Endometrial microvascular endothelial cells (primary cell): ENCODE results near the gene ARL10. TPM values are rescaled to one million over a fixed set of nuclear protein-coding genes. Genes with fewer than 3 reads are reported as not detected.

Experiments used
- in situ Hi-C: cut with HindIII; loops from 2 replicates; pipeline ENCODE4 v1.10.0; 2017; ENCODE audit warnings: low sequenced_read_pairs, low pct_unique_long_range_greater_than_20kb; ENCODE audit errors: inconsistent ontology term
- total RNA-seq: library from RNA; depleted of rRNA; stranded (reverse); fragments of >200 nt; gene quantifications from one replicate; pipeline ENCODE4 v1.2.3, GENCODE V29; 2015; ENCODE audit errors: inconsistent ontology term

Gene ARL10
- total RNA-seq, 1 donor from 2014 or later: 6.3 TPM

DNA sequence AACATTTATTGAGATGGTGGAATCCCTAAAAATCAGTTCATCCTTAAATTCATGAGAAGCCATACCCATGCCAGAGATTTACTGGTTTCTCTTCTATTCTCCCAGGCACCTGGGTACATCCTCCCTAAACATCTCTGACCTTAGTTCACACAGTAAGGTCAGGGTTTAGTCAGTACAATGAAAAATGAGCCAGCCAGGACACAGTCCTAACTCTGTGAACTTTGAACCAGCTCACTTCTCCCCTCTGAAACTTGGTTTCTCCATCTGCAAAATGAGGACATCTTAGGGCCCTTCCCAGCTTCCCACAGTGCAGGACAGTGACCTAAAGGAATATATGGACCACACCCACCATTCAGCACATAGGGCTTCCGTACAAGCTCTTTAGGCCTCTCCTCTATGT, 21.2 kb downstream of the ARL10 start:
- in situ Hi-C loops: no loop called here

DNA sequence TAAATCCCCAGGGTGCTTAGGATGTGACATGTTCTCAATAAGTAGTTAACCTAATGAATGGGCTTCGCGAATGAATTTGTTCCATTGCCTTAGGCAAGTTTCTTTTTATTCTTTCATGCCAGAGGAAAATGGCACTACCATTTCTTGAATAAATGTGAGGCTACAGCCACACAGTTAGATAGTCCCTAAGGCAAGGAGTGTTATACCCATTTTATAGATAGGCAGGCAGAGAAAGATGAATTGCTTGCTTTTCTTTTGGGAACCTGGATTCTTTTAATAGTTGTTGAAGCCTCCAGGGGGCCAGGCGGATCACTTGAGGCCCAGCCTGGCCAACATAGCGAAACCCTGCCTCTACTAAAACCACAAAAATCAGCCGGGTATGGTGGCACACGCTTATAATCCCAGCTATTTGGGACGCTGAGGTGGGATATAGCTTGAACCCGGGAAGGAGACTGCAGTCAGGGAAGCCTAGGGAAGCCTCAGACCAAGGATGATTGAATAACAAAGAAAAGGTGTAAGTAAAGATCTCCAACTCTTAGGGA, 22.2 kb downstream of the ARL10 start:
- in situ Hi-C loops: no loop called here

DNA sequence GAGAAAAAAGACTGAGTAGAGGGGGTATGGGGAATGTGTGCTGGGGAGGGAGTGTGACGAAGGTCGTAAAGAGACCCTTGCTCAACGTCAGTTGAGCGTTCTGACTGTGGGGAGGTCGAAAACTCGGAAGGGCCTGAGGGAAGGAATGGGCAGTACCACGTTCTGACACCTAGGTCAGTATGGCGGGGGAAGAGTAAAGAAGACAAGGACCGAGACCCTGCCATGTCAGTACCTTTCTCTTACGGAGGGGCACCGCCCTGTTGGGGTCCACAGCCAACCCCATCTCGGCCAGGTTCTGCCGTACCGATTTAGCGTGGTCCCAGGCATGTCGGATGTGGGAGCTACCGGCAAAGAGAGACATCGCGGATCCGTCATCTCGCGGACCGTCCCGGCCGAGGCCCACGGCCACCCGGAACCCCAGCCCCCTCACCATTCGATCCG, 22.7 kb downstream of the ARL10 start:
- in situ Hi-C loops: no loop called here

DNA sequence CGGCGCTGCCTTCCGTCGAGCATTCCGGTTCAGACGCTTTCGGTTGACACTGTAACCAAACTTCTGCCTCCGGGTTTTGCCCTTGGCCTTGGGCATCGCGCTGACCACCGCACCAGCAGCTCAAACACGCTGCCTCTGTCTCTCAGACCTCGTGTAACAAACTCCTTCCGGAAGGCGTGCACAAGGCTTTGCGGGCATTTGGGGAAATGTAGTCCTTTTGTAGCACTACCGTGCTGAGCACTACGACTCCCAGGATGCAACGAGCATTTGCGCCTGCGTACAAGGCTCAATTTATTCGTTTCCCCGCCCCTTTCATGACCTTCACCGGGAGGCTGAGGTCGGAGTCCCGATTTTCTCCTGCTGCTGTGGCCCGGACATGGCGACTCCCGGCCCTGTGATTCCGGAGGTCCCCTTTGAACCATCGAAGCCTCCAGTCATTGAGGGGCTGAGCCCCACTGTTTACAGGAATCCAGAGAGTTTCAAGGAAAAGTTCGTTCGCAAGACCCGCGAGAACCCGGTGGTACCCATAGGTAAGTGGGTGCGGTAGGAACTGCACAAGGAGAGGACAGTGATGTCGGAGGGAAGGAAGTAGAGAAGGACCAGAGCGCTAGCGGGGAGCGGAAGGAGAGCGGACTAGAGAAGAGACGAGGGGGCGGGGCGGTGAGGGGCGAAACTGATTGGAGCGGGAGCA, 23.3 kb downstream of the ARL10 start, which contains the start of the genes HIGD2A and NOP16:
TSS of gene HIGD2A (plus strand) at position 308 of the 691 bp plus-strand sequence. CDS start at position 377, 69 bp downstream.
TSS of gene NOP16 (minus strand) at position 155 of the 691 bp plus-strand sequence. CDS start at position 96, 59 bp downstream.
- in situ Hi-C loops: no loop called here

DNA sequence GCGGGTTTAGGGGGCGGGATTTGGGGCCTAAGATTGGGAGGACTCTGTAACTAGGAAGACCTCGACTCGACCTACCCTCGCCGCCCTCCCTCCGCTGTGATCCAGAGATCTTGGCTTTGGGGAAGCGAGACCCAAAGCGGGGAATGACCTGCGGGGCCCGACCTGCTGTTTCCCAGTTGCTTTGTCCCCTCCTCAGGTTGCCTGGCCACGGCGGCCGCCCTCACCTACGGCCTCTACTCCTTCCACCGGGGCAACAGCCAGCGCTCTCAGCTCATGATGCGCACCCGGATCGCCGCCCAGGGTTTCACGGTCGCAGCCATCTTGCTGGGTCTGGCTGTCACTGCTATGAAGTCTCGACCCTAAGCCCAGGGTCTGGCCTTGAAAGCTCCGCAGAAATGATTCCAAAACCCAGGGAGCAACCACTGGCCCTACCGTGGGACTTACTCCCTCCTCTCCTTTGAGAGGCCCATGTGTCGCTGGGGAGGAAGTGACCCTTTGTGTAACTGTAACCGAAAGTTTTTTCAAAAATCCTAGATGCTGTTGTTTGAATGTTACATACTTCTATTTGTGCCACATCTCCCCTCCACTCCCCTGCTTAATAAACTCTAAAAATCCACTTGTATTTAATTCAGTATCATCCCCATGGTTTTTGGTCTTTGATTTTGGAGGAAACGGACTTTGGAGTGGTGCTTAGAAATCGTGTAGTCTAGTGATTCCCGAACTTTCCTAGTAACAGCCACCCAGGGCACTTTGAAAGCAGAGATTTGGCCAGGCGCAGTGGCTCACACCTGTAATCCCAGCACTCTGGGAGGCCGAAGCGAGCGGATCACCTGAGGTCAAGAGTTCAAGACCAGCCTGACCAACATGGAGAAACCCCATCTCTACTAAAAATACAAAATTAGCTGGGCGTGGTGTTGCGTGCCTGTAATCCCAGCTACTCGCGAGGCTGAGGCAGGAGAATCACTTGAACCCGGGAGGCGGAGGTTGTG, 24.1 kb downstream of the ARL10 start:
- in situ Hi-C loops: no loop called here

DNA sequence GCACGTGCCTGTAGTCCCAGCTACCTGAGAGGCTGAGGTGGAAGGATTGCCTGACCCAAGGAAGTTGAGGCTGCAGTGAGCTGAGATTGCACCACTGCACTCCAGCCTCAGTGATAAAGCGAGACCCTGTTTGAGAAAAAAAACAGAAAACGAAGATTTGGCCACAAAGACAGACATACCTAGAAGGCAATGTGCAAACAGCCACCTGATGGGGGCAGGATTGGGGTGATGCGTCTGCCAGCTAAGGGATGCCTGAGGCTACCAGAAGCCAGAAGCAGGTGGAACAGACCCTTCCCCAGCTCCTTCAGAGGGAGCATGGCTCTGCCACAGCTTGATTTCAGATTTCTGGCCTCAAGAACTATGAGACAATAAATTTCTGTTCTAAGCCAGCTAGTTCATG, 26.2 kb downstream of the ARL10 start:
- in situ Hi-C loops: no loop called here

DNA sequence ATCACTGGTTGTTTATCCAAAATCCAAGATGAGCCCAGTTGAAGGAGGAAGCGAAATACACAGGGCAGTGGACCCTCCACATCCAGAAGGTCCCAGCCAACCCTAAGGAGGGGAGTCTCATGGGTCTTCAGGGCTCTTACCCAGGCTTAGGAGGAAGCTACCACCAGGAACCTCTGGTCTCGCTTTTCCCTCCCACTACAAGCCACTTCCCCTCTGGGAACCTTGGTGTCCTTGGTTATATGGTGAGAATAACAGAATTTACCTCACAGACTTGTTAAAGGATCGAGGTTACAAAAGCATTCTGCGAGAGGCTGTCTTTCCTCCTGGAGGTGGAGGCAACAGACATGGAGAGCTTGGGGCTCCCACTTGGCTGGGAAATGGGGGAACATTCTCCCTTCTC, 26.7 kb downstream of the ARL10 start:
- in situ Hi-C loops: no loop called here

DNA sequence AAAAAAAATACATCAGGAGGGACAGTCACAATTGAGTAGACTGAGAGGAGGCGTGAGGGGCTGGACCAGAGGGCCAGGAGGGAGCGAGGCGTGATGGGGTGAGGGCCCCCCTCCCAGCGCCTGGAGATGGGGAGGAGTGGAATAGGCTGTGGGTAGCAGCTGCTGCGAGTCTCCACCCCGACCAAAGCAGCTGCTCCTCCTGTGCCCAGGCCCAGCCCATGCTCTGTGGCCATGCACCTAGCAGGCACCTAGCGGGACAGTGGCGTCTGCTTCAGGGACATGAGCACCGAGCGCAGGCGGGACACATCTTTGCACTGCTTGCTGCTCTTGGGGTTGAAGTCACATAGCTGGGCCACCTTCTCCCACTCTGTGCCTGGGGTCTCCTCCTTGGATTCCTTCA, 27.2 kb downstream of the ARL10 start:
- in situ Hi-C loops: no loop called here

DNA sequence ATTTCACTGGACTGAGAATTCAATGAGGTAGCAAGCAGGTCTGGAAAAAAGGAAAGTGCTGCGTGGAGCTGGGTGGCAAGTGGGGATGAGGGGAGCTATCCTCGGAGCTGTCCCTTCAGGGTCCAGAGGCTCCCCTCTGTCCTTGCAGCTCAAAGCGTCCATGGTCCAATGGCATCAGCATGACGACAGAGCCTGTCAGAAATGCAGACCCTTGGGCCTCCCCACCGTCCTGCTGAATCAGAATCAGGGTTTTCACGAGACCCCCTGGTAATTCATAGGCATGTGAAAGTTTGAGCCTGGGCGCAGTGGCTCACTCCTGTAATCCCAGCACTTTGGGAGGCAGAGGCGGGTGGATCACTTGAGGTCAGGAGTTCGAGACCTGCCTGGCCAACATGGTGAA, 28.8 kb downstream of the ARL10 start:
- in situ Hi-C loops: no loop called here

DNA sequence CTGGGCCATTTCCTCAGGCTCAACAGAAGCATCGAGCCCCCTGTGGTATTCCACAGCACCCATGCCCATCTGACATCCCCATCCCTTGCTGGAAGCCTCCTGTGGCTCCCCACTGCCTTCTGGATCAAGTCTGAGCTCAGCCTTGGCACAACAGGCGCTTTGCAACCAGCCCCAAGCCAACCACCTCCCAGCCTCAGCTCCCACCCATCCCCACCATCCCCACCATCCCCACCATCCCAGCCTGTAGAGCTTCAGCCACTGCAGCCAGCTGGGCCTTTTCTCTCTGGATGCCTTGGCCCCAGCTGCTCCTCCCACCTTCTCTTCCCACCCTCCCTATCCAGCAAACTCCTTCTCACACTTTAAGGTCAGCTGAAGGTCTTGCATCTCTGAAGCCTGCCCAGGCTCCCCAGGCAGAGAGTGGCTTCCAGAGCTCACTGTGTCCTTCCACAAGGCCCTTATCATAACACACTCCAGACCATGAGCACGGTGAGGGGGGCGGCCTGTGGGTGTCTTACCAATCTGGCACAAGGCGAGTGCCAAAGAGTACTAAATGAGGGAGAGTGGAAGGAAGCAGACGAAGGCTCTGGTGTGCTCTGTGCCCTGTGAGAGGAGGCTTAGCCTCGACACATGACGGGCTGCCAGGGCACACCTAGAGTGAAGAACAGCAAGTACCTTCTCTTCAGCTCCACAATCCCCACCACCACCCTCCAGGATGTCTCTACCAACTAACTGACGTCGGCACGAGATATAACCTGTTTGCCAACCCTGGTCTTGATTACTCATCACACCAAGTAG, 29.8 kb downstream of the ARL10 start:
- in situ Hi-C loops: no loop called here

DNA sequence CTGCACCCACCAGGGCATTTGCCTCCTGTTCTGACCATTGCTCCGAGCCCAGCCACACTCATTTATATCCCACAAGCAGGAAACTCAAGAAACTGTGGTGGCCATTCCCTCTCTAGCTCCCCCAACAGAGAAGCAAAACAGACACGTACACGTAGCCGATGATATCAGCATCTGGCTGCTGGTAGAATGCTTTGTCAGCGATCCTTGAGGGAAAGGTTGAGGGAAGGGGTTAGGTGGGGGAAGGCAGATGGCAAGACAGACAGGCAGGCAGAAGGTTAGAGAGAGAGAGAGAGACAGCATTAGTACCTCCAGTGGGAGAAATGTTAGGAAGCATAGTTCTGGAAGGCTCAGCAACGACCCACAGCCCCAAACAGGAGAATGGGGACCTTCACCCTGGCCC, 31.0 kb downstream of the ARL10 start:
- in situ Hi-C loops: no loop called here

DNA sequence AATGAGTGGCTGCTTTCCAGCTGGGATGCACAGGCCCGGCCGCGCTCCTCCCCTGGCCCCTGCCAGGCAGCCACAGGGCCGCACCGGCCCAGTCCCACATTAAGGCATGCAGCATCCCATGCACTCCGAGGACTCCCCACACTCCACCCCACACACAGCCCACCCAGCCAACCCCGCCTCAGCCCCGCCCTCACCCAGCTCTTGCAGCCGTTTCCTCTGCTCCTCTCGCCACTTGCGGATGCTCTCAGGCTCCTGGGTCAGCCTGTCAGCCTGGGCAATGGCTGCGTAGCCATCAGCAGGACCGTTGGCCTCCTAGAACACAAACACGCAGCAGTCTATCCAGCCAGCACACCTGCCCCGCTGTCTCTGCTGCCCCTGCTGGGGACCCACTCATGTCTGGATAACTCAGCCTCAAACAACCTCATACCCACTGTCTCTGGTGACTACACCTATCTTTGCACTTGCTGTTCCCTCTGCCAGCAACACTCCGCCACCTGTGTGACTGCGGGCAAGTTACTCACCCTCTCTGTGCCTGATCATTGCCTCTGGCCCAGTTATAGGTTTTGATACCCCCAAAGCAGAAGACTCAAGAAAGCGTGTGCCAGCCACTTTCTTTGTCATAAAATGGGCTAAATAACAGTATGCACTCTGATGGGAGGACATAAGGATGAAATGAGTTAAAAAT, 32.6 kb downstream of the ARL10 start:
- in situ Hi-C loops: no loop called here

DNA sequence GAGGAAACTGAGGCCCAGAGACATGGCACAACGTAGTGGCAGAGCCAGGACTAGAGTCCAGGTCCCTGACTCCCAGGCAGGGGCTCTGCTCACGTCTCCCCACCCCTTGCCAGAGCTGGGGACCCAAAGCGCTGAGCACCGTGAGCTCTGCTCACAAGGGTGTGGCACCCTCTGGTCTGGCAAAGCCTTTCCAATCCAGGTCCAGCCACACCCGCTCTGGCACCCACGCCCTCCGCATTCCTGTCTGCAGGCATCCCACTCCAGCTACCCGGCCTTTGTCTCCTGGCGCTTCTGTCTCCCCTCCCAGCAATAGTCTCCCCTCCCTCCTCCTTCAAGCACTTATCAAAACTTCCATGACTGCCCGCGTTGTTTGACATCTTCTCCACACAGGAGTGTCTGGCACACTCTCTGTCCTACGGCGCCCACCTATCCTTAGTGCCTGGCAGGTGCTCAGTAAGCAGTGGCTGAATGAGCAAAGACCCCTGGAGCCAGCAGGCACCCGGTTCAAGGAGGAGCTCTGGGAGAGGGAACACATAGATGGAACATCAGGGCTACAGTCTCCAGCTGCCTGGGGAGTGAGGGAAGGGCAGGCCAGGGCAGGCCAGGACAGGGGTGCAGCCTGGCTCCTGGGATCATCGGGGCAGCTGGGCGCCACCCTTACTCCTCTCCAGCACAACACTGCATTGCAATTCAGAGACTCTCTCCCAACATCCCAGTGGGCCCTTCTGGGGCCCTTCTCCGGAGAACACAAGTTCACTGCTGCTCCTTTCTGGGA, 35.3 kb downstream of the ARL10 start:
- in situ Hi-C loops: no loop called here

DNA sequence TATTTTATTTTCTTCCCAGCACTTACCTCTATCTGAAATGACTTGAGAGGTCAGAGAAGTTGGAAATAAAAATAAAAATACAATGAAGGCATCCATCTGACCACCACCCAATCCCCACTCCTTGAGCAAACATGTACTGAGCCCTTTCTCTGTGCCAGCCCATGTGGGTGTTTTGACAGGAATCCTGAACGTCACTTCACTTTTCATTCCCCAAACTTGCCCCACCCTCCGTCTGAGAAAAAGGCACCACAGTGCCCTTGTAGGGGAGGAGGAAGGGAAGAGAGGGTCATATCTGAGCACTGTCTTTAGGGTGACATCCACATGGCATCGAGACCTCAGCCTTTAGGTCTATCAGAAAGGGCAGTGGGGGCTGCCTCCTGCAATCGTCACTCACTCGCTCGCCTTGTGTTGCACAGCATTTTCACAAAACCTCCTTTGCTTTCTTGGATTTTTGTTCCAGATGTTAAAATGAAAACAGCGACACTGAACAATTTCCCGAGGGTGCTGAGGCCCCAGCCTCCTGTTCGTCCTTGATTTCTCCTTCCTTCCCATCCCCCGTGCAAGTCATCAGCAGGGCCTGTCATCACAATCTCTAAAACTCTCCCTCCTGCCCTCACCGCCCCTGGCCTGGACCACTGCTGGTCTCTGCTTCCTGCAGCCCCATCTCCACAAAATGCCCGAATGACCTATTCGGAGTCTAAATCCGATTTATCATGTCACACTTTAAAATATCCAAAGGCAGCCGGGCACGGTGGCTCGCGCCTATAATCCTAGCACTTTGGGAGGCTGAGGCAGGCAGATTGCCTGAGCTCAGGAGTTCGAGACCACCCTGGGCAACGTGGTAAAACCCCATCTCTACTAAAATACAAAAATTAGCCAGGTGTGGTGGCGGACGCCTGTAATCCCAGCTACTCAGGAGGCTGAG, 36.3 kb downstream of the ARL10 start:
- in situ Hi-C loops: no loop called here

DNA sequence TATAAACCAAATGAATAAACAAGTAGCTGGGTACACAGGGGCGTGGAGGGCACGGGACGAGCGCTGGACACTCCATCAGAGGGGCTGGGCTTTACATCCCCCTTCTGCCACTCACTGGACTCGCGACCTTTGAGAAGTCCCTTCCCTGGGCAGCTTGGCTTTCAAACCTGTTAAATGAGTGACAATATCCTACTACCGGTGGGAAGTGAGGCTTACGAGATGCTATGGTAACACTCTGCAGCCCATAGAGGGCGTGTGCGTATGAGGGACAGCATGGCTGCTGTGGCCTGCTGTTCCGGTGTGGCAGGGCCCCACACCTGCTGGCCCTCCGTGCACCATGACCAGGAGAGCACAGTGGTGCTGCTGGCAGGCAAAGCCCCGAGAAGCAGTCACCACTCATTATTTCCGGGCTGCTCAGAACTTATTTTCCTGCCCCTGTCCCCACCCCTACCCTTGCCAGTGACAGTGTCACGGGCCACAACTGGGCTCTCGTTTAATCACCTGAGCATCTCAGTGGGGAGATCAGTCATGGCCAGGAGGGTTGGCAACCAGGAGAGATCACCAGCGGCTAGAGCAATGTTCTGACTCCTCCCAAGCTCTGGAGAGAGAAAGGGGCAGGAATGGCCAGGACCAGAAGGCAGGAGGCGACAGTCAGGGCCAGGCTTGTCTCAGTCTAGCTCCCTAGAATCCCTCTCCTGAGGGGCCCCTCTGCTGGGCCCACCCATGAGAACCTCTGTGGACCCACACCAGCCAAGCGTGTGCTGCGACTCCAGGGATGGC, 40.6 kb downstream of the ARL10 start:
- in situ Hi-C loops: no loop called here
